Cerebellar nuclear complex (tissue), 1 donor: ENCODE measurements around the gene SPP2.

Experiments used
- DNase-seq, 2 experiments: peaks; one replicate each; lab custom pipeline; 2025; lab: John Stamatoyannopoulos, UW

Gene SPP2

DNA sequence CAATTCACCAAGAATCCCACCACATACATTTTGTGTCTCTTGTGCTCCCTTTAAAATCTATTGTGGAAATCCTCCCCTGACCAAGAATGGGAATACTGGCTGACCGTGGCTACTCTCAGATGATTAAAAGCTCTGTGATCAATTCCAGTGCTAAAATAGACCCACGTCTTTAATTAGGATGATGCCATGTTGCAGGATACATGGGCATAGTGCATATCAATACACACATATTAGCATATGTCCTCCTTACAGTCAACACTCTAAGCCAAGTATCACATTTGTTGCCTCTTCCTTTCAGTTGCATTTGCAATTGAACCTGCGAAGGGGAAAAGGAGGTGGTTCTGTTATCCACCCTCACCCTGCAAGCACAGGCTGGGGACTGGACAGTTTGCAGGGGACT, 41.8 kb downstream of the SPP2 start:
- no peak for DNase-seq

DNA sequence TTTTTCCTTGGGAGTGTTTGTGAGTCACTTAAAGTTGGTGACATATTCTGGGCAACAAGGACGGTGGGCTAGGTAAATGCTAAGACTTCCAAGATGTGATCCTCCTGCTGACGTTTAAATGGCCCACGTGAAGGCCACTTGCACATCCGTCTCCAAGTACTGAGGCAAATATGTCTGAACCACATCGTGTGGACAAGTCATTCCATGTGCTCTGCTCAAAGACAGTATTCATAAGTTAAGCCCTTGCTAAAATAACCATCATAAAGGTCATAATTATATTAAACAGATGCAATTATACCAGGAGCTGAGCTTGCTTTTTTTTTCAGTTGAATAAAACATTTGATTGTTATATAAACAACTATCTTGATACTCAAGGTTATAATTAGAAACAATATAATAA, 44.8 kb downstream of the SPP2 start:
- no peak for DNase-seq

DNA sequence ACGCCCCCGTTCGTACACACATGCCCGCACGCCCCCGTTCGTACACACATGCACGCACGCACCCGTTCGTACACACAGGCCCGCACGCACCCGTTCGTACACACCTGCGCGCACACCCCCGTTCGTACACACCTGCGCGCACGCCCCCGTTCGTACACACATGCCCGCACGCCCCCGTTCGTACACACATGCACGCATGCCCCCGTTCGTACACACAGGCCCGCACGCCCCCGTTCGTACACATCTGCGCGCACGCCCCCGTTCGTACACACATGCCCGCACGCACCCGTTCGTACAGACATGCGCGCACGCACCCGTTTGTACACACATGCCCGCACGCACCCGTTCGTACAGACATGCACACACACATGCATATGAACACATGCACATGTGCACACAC, 45.7 kb downstream of the SPP2 start:
- no peak for DNase-seq

DNA sequence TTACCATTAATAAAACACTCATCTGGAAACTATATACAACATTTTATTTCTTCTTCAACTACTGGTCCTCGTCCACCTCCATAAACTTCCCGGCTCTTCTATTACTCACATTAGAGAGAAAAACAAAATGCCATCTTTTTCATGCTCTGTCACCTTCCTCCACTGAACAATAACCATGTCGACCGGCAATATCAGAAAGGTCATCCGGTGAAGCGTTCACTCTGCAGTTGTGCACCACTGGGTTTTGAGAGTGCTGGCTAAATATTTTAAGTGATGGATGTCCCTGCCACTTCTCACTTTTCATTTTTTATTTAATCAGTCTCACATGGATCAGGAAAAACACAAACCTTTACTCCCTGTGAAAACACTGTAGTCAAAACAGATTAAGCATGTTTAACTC, 48.2 kb downstream of the SPP2 start:
- DNase-seq, result no peak

DNA sequence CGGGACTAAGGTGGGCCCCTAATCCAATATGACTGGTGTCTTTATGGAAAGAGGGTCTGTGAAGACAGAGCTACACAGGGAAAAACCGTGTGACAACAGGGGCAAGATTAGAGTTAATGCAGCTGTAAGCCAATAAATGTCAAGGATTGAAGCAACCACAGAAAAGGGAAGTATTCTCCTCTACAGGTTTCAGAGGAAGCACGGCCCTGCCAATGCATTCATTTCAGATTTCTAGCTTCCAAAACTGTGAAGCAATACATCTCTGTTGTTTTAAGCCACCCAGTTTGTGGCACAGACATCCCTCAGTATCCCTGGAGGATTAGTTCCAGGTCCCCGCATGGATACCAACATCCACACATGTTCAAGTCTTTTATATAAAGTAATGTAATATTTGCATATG, 48.8 kb downstream of the SPP2 start:
- no peak for DNase-seq

DNA sequence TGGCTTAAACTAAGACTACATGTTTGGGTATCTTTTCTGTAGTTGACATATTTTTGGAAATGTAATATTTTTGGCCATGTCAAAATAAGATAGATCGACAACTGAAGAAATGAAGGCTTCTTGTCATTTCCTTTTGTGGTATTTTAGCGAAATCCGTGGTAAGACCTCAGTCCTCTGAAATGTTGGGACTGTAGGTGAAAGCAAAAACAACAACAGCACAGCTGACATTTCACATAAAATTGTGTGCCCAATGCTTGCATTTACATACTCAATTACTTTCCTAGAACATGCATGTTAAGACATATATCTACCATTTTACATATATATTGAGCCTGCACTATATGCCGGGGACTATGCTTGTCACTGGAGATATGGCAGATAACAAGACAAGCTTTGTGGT, 50.2 kb downstream of the SPP2 start:
- DNase-seq, result no peak

DNA sequence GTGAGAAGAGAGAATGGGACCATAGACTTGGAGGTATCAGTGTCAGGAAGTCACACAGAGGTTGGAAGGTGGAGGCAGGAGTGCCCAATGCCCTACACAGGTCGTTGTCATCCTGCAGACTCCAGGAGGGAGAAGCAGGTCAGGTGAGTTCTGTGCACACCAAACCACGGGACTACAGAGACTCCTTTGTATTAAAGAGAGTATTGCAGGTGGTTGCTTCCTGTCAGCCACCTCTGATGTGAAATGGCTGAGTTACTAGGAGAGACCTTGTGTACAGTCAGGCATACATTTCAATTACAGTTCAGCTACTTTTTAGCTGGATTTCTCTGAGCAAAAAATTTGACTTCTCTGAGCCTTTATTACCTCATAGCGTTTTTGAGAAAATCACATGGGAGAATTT, 51.6 kb downstream of the SPP2 start:
- DNase-seq, result no peak

DNA sequence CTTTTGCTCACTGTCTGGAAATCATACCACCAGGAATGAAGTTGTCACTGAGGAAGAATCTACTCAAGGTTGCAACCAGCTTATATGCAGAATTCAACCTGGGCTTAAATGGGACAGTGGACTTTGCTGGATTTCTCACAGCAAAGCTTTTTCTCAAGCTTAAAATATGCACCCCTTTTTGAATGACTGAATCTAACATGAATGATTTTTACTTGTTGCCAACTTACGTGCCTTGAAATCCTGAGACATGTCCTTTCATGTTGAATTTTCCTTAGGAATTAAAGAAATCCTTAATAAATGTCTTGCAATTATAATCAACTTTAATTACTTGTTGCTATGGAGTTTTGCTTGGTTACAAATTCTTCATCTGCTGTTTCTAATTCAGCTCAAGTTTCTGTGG, 57.4 kb downstream of the SPP2 start:
- no peak for DNase-seq

DNA sequence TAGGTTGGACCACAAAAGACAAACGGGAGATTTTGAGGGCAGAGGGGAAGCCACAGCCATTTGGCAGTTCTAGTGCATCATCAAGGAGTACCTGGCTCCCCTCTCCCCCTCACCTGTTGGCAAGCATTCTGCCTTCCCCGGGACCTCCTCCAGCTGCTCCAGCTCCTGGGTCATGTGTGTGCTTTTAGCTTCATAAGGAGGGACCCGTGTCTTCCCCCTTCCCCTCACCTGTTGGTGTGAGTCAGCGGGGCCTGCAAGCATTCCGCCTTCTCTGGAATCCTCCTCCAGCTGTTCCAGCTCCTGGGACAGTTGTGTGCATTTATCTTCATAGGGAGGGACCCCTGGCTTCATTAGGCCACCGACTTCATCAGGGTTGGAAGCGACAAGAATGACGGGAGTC, 58.8 kb downstream of the SPP2 start:
- no peak for DNase-seq

DNA sequence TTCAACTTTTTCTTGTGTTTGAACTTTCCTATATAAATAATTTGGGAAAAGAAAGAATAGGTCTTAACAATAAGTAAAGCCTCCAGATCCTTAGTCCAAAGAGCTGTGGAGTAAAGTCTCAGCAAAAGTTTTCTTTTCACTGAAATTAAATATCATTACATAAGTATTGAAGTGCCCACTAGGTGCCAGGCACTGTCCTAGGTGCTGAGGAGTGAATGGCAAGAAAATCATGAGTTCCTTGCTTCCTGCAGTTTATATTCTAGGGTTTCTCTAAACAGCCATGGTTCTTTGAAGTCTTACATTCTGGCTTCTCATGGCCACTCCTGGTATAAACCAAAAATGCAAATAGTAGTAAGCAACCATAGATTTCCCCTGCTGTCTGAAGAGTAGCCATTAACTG, 59.7 kb downstream of the SPP2 start:
- no peak for DNase-seq

DNA sequence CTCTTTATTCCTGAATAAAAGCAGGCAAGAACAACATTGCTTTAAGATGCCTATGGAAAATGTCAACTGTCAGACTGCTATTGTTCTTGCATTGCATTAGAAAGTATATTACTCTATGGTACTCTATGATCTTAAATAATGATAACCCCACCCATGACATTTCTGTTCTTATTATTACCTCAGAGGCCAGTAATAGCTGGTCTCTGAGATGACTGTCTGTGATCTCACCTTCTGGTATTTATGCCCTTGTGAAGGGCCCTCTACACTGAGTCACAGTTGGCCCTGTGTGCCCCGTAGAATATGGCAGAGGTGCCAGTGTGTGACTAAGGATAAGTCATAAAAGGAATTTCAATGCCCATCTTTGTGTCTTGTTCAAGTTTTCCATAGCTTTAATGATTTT, 61.0 kb downstream of the SPP2 start:
- DNase-seq, result no peak

DNA sequence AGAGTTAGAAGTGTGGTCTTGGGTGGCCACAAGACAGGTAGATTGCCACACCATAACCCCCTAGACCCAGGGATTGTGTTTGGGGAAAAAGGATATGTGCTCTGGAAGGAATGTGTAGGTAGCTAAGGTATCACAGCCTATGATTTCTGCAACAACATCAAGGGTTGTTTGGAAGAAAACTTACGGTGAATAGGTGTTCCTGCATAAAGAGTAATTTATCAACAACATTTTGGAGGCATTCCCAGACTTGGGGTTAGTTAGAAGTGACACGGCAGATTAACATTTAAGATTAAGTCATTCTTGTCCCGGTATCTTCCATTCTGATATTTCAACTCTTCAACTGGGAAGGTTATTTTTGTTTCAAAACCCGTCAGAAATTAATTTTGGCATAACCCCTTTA, 65.5 kb downstream of the SPP2 start:
- no peak for DNase-seq

DNA sequence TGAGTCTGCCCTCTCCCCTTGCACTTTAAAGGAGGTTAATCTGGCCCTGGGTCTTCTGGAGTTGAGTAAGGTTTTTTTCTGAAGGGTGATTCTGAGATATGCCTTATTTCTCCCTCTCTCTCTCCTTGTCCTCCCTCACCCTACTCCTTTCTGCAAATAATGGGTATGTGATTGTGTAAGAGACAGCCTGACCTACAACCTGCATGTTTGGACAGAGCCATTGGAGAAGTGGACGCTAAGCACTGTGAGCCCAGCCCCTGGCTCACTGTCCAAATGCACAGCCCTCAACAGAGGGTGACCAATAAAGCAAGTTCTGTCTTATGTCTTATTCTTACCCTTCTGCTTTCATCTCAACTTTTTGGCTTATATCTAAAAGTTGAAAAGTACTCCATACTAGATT, 71.5 kb downstream of the SPP2 start:
- no peak for DNase-seq

DNA sequence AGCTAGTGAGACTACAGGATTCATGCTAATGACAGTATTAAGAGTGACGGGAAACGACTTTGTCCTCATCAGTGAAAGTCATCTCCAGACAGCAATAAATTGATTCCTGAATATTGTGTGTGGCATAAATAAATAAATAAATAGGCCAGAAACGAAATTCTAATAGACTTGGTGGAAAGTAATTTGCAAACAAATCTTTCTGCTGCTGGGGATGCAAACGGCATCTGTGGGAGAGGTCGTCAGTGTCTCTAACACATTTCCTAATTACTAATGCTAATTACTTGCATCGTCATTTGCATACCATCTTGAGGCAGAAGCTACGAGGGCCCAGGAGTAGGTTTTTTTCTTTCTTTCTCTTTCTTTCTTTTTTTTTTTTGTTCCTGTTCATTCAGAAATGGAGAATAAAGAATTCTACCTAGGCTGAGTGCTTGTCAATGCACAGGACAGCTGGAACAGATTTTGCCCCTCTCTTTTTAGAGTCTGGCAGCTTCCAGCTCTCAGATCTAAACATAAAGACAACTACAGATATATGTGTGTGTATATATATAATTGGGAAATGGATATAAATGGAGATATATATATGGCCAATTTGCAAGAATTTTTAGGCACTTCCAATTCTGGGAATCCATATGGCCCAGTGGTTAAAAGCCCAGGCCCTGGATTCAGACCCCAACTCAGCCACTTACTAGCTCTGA, 75.1 kb downstream of the SPP2 start:
- DNase-seq, result no peak

DNA sequence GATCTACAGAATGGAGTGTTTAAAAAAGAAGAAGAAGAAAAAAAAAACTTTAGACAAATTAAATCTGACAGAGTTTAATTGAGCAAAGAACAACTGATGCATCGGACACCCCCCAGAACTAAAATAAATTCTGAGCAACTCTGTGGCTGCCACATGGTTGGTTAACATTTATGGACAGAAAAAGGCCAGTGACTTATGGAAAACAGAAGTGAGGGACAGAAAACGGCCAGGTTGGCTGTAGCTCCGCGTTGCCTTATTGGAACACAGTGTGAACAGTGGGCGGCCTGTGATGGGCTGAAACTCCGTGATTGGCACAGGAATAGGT, 75.6 kb downstream of the SPP2 start:
- DNase-seq, result no peak
